ENCODE measurements around the gene VIPAS39.

The VIPAS39 gene

DNA sequence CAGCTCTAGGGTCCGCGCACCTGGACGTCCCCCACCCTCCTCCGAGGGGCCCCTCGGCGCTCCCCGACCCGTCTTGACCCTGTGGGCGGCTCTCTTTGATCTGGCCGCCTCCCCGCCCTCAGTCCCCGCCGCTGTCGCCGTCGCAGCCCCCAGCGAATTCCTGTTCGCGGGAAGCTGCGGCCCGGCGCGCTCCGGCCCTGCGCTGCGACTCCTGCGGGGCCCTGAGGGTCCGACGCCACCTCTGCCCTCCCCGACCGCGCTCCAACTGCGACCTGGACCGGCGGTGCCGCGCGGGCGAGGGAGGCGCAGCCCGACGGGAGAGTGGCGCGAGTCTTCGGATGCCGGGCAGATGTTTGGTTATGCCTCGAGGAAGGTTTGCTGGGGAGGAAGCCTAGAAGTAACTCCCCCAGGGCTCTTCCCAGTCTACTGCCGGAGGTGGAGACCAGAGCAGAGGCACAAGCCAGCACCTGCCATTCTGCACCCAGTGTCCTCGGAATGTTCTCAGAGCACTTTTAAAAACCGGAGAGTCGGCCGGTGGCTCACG, 41.7 kb upstream of the VIPAS39 start:
- Histone ChIP-seq H3K9me3 (ENCODE audit: insufficient read depth, low read length) (no peaks in the 10 kb centered on the region), H3K4me3 (ENCODE audit: low read length) (no peak overlapping the region), H3K27ac (ENCODE audit: low read length) (no peak overlapping the region), H3K9ac (ENCODE audit: low read length) (no peak overlapping the region), H3K4me1 (ENCODE audit: low read length) (no peaks in the 10 kb centered on the region), H2AFZ (ENCODE audit: low read depth, low read length) (no peak overlapping the region), H3K27me3 (ENCODE audit: low read depth, low read length) (no peaks in the 10 kb centered on the region), H3K4me2 (ENCODE audit: low read length) (no peak overlapping the region), H3K79me2 (ENCODE audit: low read length) (no peaks in the 10 kb centered on the region), H4K20me1 (ENCODE audit: insufficient read depth, low read length) (no peaks in the 10 kb centered on the region), H3K36me3 (replicated peaks; ENCODE audit: low read depth, low read length) (no peaks in the 10 kb centered on the region)
- TF ChIP-seq, protein P1, sequence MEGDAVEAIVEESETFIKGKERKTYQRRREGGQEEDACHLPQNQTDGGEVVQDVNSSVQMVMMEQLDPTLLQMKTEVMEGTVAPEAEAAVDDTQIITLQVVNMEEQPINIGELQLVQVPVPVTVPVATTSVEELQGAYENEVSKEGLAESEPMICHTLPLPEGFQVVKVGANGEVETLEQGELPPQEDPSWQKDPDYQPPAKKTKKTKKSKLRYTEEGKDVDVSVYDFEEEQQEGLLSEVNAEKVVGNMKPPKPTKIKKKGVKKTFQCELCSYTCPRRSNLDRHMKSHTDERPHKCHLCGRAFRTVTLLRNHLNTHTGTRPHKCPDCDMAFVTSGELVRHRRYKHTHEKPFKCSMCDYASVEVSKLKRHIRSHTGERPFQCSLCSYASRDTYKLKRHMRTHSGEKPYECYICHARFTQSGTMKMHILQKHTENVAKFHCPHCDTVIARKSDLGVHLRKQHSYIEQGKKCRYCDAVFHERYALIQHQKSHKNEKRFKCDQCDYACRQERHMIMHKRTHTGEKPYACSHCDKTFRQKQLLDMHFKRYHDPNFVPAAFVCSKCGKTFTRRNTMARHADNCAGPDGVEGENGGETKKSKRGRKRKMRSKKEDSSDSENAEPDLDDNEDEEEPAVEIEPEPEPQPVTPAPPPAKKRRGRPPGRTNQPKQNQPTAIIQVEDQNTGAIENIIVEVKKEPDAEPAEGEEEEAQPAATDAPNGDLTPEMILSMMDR (IDR thresholded peaks at IDR 0.05; ENCODE audit: low read depth, low read length) = no peak
- TF ChIP-seq EZH2phosphoT487 (IDR thresholded peaks at IDR 0.05; ENCODE audit: low read depth) = no peak

DNA sequence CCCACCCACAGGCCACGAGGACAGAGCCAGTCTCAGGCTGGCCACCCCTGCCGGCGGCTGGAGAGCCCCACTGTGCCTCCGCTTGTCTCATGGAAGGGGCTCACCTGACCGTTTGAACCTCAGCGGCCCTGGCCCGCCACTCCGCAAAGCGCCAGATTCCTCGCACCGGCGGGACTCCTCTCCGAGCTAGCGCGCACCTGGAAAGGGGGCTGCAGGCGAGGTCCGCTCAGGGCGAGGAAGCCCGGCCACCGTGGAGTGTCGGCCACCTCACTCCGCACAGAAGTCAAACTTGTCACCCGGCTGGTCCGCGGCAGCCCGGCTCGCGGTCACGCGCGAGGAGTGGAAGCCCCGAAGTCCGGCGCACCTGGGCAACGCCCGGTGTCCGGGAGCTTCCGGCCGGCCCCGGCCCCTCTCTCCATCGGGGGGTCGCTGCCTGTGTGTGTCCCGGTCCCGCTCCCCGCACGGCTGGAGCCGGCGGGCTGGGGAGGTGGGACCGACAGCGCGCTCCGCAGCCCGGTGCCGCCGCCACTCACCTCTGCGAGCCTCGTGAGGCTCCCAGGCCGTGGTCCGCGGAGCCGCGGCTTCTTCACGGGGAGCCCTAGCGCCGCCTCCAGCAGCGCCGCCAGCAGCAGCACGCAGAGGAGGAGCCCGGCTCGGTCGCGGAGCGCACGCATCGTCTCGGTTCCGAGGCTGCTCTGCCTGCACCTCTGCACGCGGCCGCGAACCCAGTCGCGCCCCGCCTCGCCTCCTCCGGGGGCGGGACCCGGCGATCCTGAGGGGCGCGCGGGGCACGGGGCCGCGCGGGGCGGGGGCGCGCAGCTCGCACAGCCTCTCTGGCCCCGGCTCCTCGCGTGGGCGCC, 40.9 kb upstream of the VIPAS39 start, which contains the start of gene ISM2:
ISM2 (minus strand) TSS at position 697 of the 860 bp plus-strand sequence; CDS start at position 674, 23 bp downstream.
- no peaks in the 10 kb centered on the region for H3K79me2 ChIP-seq (ENCODE audit: low read length)
- no peaks in the 10 kb centered on the region for H4K20me1 ChIP-seq (ENCODE audit: insufficient read depth, low read length)
- no peak within 1 kb of the TSS for H3K27ac ChIP-seq (ENCODE audit: low read length)
- no peaks in the 10 kb centered on the region for H3K27me3 ChIP-seq (ENCODE audit: low read depth, low read length)
- H3K36me3 ChIP-seq (replicated peaks; ENCODE audit: low read depth, low read length) = no peaks in the 10 kb centered on the region
- H3K9ac ChIP-seq (ENCODE audit: low read length) = no peak within 1 kb of the TSS
- no peak within 1 kb of the TSS for H2AFZ ChIP-seq (ENCODE audit: low read depth, low read length)
- TF ChIP-seq EZH2phosphoT487 (IDR thresholded peaks at IDR 0.05; ENCODE audit: low read depth) = no peak
- TF ChIP-seq, protein P1 (IDR thresholded peaks at IDR 0.05; ENCODE audit: low read depth, low read length) = no peak
- no peak within 1 kb of the TSS for H3K4me3 ChIP-seq (ENCODE audit: low read length)
- no peaks in the 10 kb centered on the region for H3K4me1 ChIP-seq (ENCODE audit: low read length)
- no peak within 1 kb of the TSS for H3K4me2 ChIP-seq (ENCODE audit: low read length)
- H3K9me3 ChIP-seq (ENCODE audit: insufficient read depth, low read length) = no peaks in the 10 kb centered on the region

DNA sequence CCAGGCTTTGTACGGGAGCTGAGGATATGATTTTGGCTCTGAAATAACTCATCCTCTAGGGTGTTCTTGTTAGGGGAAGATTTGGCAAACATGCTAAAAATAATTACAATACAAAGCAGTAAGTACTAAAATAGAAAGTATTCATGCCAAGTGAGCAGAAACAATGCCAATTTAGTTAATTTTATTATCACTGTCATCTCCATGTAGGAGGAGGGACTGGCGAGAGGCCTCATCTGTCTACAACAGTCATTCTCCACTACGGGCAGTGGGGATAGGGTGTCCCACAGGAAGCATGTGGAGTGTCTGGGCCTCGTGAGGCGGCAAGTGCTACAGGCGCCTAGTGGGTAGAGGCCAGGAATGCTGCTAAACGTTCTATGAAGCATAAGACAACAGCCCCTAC, 37.9 kb upstream of the VIPAS39 start:
- no peak overlapping the region for H3K9ac ChIP-seq (ENCODE audit: low read length)
- no peak overlapping the region for H3K4me2 ChIP-seq (ENCODE audit: low read length)
- H3K27me3 ChIP-seq (ENCODE audit: low read depth, low read length) = no peaks in the 10 kb centered on the region
- H3K27ac ChIP-seq (ENCODE audit: low read length) = no peak overlapping the region
- H3K4me3 ChIP-seq (ENCODE audit: low read length) = no peak overlapping the region
- H3K36me3 ChIP-seq (replicated peaks; ENCODE audit: low read depth, low read length) = no peaks in the 10 kb centered on the region
- no peaks in the 10 kb centered on the region for H3K9me3 ChIP-seq (ENCODE audit: insufficient read depth, low read length)
- TF ChIP-seq, protein P1 (IDR thresholded peaks at IDR 0.05; ENCODE audit: low read depth, low read length) = no peak
- no peak for TF ChIP-seq EZH2phosphoT487 (IDR thresholded peaks at IDR 0.05; ENCODE audit: low read depth)
- H4K20me1 ChIP-seq (ENCODE audit: insufficient read depth, low read length) = no peaks in the 10 kb centered on the region
- H3K79me2 ChIP-seq (ENCODE audit: low read length) = no peaks in the 10 kb centered on the region
- no peak overlapping the region for H2AFZ ChIP-seq (ENCODE audit: low read depth, low read length)
- H3K4me1 ChIP-seq (ENCODE audit: low read length) = no peaks in the 10 kb centered on the region

DNA sequence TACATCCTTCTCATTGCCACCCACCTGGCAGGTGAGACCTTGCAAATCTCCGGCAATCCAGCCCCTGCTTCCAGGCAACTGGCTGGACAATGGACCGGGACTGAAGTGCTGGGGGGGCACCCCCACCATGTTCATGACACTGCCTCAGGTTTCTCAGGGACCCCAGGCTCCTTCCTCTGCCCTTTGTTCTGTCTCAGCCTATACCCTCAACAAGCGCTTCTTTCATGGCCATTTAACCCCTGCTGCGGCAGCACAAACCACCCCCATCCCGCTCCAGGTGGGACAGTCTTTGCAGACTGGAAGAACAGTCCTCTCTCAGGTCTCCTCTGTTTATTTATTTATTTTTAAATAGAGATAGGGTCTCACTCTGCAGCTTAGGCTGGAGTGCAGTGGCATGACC, 33.7 kb upstream of the VIPAS39 start:
- Histone ChIP-seq H3K27ac (ENCODE audit: low read length) (no peak overlapping the region), H3K9ac (ENCODE audit: low read length) (no peak overlapping the region), H2AFZ (ENCODE audit: low read depth, low read length) (no peak overlapping the region), H3K27me3 (ENCODE audit: low read depth, low read length) (no peaks in the 10 kb centered on the region), H3K4me3 (ENCODE audit: low read length) (no peak overlapping the region), H3K36me3 (replicated peaks; ENCODE audit: low read depth, low read length) (no peaks in the 10 kb centered on the region), H3K4me2 (ENCODE audit: low read length) (no peak overlapping the region), H4K20me1 (ENCODE audit: insufficient read depth, low read length) (no peaks in the 10 kb centered on the region), H3K9me3 (ENCODE audit: insufficient read depth, low read length) (no peaks in the 10 kb centered on the region), H3K79me2 (ENCODE audit: low read length) (no peaks in the 10 kb centered on the region), H3K4me1 (ENCODE audit: low read length) (no peaks in the 10 kb centered on the region)
- TF ChIP-seq, protein P1 (IDR thresholded peaks at IDR 0.05; ENCODE audit: low read depth, low read length) = no peak
- TF ChIP-seq EZH2phosphoT487 (IDR thresholded peaks at IDR 0.05; ENCODE audit: low read depth) = no peak

Measured in OCI-LY3 (cell line).